HG02970 (cell line): ENCODE results near the gene WTAP.

ENCODE experiments used
- ATAC-seq: cut with Tn5 transposase; IDR thresholded peaks from one replicate; pipeline ENCODE4 v1.9.1; 2021; ENCODE audit warnings: mild to moderate bottlenecking, moderate library complexity, moderate number of reproducible peaks; ENCODE audit not compliant: unreplicated experiment, low FRiP score

Gene WTAP

DNA sequence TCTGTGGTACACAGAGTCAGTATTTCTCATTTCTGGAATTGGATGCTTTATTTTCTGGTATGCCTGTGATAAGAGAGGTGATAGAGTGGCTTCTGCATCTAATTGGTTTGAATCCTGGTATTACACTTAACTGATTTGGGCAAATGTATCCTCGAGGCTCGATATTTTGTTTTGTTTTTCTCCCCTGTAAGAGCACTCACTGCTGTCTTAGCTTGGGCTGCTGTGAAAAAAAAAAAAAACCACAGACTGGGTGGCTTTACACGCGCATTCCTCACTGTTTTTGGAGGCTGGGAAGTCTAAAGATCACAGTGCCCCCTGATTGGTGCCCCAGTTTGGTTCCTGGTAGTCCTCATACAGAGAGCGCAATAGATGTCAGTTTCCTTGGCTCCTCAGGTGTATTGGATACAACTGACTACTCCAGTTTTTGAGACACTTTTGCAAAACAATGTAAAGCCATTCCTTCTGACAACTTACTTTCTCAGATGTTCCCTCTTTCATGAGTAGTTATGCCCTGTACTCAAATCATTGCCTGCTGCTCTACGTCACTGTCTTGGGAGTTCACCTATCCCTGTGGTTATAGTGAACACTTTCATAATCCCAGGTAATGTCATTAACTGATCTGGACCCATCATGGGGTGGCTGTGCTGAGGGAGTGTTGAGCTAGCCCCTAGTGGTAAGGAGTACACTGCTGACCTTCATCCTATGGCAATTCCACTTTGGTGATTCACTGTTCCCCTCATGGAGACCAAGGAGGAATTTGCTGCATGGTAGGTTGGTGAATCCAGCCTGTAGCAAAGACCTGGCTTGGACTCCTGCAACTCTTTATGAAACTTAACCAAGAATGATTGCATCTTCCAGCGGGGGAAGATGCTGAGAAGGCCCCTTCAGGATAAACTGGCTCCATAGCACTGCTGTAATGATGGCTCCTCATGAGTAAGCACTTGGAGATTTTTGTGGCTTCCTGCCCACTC, 31.0 kb downstream of the WTAP start:
- no peak for ATAC-seq

DNA sequence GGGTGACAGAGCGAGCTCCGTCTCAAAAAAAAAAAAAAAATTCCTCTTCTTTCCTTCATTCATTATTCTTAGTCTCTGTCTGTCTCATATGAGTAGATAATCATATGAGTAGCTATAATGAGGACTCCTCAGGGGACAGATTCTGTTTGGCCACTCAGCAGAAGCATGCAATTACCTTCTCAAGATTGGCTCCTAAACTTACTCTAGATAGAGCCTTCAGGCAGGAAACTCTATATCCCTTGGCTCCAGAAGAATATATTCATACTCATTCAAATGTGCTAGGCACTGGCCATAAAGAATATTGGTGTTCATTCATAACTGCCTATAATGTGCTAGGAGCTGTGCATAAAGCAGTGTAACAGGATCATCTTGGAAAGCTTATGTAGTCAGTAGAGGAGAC, 32.3 kb downstream of the WTAP start:
- no peak for ATAC-seq

DNA sequence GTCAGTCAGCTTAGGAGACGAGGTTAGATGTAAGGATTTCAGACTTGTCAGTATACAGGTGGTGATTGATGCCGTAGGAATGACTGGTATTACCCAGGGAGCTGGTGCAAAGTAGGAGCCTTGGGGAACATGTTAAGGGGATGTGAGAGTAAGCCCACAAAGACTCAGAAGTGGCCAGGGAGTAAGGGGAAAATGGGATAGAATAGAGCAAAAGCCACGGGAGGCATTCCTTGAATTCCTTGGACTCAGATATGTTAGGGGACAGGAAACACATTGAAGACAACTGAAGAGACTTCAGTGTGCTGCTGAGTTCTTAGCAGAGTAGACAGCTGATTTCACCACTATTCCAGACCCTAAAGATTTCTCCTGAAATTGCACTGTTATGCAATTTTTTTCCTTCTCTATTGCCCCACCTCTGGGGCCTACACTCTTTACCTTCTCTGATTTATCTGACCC, 33.3 kb downstream of the WTAP start:
- ATAC-seq, result no peak

DNA sequence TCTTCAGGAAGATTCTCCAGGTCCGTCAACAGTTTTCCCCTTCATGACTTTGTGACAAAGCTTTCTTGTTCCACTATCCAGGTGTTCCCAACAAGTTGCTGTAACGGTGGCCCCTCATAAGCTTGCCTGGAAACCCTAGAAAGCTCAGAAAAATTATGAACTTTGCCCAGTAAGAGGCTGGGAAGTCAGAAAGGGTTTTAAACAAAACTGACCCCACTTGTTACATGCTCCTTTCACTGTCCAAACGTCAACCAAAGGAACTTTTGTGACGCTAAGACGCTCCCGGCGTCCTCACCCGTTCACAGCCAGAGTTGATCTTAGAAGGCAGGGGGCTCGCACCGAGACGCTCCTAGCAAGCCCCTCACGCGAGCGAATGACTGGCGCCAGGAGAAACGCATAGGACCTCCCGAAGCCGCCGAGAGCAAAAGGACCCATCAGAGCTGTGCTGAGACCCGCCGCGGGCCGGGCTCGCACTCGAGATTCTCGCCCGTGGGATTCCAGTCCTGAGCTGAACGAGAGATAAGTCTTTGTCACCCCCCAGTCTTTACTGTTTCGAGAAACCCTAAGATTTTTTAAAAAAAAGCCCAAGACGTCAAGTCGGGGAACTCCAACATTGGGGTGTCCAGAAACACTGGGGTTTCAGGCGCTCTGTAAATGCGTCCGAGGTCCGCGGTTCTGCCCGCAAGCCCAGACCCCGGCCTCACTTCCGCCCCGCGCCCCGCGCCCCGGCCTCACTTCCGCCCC, 34.0 kb downstream of the WTAP start:
- ATAC-seq, result peak; percentile 0

DNA sequence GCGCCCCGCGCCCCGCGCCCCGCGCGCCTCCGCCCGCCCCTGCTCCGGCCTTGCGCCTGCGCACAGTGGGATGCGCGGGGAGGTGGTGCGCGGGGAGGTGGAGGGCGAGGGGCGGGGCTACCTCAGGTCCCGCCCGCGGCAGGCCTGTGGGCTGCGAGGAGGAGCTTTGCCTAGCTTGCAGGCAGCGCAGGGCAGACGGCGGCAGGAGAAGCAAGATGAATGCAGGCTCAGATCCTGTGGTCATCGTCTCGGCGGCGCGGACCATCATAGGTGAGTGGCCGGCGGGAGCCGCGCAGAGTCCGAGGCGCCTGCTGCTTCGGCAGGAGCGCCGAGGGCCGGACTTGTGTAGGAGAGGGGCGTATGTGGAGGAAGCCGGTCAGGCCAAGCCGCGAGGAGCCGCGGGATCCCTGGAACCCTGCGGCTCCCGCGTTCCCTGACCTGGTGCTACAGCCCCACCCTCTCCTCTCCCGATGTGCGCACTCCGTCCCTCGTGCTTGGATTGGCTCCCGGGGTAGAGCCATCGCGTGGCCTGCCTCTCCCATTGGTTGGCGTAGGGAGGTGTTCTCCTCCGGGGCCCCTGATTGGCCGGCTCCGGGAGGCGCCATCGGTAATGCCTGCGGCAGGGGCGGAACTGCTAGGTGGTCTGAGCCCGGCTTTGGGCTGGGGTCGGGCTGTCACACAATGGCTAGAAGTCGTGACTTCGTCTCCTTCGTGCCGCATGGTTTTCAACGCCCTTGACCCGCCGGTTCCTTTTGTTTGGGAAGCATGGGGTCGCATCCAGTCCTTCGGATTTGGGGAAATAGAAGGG, 34.8 kb downstream of the WTAP start, which contains the start of gene ACAT2:
Gene ACAT2, plus strand, starts transcription at position 173 of the 808 bp plus-strand sequence. Its CDS starts 43 bp downstream, at position 216.
- ATAC-seq, result peak; percentile 92

DNA sequence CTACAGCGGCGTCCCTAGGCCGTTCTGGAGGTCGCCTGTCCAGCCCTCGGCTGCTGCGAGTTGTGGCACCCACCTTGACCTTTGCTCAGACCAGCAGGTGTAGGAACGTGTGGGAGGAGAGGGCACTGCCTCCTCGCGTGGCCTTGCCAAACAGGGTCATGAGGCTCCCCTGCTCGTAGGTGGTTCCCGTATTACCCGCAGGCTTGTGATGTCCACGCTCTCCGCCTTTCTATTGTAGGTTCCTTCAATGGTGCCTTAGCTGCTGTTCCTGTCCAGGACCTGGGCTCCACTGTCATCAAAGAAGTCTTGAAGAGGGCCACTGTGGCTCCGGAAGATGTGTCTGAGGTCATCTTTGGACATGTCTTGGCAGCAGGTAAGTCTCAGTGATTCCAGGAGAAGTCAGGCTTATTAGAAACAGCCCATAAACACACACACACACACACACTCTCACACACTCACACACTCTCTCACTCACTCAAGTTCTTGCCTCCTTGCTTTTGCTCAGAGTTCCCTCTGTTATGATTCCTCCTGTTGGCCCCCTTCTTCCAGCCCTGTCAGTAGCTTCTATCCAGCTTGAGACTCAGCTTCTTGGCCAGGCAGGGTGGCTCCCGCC, 35.5 kb downstream of the WTAP start:
- ATAC-seq, result no peak

DNA sequence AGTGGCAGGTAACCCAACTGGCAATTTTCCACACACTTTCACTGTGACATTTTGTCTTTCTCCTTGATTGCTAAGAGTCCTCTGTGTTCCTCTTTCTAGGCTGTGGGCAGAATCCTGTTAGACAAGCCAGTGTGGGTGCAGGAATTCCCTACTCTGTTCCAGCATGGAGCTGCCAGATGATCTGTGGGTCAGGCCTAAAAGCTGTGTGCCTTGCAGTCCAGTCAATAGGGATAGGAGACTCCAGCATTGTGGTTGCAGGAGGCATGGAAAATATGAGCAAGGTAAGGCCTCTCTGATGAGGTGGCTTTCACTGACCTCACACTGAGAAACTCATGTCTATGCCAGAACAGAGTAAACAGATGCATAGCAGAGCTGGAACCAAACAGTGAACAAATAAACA, 39.6 kb downstream of the WTAP start:
- ATAC-seq, result no peak

DNA sequence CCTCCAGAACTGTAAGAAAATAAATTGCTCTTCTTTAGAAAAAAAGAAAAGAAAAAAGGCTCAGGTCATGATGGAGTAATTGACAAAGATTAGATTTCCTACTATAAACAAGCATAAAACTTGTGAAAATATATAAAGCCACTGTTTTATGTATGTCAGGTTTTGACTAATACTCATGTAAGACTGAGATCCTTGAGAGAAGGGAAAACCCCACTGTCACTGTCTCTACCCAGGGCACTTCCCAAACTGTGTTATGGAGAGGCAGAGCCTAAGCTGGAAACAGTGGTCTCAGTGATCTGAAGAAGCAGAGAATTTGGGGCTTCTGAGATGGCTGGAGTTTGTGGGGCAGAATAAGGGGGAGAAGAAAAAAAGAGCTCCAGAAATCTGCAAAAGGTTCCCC, 42.2 kb downstream of the WTAP start:
- ATAC-seq, result no peak

DNA sequence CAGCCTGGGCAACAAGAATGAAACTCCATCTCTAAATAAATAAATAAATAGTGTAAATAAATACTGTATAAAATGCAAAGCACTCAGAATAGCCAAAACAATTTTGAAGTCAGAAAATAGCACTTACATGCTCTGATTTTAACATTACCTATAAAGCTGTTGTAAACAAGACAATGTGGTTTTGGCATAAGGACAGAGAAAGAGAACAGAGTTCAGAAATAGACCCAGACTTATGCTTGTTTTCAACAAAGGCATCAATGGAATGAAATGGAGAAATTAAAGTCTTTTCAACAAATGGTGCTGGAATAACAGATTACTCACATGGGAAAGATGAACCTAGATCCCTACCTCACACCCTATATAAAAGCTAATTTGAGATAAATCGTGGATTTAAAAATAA, 44.9 kb downstream of the WTAP start:
- ATAC-seq, result no peak

DNA sequence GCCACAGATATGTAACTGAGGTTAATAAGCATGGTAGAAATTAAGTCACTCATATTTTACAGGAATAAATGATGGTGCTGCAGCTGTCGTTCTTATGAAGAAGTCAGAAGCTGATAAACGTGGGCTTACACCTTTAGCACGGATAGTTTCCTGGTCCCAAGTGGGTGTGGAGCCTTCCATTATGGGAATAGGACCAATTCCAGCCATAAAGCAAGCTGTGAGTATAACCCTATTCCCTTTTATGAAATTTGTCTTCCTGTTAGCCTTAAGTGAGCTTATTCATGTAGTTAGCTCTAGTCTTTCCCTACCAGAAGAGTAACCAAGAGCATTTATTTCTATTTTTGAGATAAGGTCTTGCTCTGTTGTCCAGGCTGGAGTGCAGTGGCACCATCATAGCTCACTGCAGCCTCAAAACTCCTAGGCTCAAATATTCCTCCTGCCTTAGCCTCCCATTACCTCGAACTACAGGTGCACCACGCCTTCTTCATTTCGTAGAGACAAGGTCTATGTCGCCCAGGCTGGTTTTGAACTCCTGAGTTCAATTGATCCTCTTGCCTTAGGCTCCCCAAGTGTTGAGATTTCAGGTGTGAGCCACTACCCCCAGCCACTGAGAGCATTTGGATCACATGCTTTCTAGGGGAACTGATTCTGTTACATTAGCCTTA, 50.1 kb downstream of the WTAP start:
- ATAC-seq, result no peak

DNA sequence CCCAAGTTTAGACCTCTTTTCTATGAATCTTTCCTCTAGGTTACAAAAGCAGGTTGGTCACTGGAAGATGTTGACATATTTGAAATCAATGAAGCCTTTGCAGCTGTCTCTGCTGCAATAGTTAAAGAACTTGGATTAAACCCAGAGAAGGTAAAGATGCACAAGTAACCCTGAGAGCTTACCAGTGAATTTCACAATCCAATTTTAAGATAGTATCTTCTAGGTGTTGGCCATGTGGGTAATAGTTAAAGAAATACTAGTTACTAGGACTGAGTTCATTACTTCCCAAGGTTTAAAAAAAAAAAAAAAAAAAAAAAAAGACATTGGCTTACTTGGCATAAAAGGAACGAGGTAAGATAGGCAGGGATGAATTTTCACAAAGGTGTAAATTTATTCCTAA, 50.8 kb downstream of the WTAP start:
- no peak for ATAC-seq

DNA sequence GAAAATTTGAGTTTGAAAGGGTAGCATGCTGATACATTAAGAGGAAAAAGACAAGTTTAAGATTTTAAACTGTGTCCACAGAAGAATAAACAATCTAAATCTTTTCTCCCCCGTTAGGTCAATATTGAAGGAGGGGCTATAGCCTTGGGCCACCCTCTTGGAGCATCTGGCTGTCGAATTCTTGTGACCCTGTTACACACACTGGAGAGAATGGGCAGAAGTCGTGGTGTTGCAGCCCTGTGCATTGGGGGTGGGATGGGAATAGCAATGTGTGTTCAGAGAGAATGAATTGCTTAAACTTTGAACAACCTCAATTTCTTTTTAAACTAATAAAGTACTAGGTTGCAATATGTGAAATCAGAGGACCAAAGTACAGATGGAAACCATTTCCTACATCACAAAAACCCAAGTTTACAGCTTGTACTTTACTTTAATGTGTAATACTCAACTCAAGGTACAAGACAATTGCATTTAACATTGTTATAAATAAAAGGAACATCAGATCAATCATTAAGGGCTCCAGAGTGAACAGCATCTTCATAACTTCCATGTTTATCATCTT, 51.3 kb downstream of the WTAP start:
- no peak for ATAC-seq

DNA sequence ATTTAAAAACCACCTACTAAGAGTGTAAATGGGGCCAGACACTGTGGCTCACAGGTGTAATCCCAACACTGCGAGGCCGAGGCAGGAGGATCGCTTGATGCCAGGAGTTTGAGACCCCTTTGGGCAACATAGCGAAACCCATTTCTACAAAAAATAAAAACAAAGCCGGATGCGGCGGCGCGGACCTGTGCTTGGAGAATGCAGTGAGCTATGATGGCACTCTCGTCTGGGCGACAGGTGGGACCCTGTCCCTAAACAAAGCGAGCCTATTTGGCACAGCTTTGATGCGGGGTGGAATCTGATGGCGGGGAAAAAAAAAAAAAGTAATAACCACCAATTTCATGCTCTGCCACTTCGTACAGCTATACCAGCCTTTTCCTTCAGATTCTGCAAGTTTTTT, 61.0 kb downstream of the WTAP start:
- no peak for ATAC-seq

DNA sequence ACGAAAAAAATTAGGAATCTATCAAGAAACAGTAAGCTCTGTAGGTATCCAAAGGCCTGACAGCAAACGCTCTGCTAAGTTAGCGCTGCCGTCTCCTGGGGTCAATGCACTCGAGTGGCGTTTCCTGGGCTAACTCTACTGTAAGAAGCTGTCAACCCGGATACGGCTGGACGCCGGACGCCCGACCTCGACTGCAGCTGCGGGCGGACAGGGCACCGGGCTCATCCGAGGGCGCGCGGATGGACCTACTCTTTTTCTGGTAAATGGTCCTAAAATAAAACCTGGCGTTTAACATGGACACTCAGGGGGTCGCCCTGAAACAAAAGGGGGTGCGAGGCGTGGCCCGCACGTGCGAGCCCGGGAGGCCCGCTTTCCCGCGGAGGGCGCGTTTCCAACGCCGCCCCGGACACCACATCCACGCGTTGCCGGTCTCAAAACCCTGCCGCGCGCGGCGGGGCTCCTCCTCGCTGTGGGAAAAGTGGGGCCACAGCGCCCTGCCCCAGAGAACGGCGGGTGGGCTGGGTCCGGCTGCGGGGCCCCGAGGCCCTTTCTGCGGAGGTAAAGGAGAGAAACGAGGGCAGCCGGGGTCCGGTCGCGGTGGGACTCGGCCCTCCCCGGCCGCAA, 61.6 kb downstream of the WTAP start:
- ATAC-seq, result peak; percentile 0

DNA sequence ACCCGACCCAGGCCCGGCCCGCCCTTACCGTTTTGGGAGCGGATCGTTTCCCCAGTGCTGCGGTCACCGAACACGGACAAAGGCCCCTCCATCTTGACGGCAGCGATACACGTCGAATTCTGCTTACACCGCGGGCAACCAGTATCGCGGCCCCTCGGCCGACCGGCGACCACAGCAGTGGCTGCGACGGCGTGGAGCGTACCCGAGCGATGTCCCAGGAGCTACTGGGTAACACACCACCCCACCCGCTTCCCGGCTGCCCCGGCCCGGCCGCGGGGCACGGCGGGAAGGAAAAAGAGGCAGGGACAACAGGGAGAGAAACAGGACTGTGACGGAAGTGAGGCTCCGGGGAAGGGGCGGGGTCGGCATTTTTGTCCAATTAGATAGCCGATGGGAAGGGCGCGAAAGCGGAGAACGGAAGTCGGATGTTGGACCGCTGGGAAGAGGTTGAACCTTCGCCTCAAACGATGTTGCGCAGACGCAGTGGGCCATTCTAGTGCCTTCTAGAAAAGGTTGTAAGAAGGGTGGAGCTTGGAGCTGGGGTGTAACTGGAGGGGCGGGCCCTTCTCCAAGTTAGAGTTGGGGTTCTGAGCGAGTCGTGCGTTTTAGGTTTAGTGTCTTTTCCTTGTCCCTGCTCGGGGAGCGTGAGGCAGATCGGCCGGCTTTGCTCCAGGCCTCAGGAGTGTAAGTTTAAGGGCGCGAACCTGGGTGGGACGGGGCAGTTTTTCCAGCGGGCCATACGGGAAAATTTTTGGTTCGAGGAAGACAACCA, 62.3 kb downstream of the WTAP start, which contains the start of gene TCP1:
Gene TCP1, minus strand, starts transcription at position 226 of the 772 bp plus-strand sequence. Its CDS starts 134 bp downstream, at position 92.
- peak; percentile 70 for ATAC-seq

DNA sequence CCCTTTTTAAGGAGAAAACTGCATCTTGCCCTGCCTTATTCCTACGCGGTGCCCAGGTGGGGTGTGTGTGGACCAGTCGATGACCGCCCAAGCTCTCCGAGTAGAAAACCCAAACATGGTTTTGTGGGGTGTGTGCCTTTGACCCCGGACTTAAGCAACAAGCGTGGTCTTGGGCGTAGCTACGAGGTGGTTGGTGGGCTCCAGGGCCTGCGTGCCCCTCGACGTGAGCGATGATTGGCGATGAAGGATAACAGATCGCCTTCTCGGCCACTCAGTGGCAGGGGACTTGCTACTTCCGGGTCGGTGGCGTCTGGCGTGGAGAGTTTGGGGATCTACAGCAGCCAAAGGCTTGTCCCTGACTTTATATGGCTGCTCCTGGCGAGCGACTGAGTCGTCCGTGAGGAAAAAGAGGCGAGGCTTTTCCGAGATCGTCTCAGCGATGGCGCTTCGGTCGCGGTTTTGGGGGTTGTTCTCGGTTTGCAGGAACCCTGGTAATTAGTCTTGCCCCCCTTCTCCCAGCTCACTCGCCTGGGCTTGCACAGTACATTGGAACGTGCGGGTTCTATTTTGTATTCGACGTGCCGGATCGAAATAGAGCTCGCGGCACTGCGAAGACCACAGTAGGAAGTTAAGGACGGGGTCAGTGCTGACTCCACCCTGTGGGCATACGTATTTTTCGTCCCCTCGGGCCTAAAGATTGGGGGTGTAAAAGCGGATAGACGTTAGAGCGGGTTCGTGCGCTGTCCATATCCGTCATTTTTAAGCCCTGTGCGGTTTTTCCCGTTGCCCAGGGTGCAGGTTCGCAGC, 63.0 kb downstream of the WTAP start, which contains the start of gene MRPL18:
Gene MRPL18, plus strand, starts transcription at position 319 of the 807 bp plus-strand sequence. Its CDS starts 121 bp downstream, at position 440.
- ATAC-seq, result peak; percentile 80
